SU-DHL-6 (cell line): ENCODE data around the gene EPB41L5.

Experiments
- H2AFZ ChIP-seq: fragments of 200-600 bp; sonication (generic); 2 replicates; pipeline ENCODE4 v1.6.1; 2014; ENCODE audit warnings: low read depth, mild to moderate bottlenecking, moderate library complexity, mixed read lengths, antibody characterized with exemption, low read length; ENCODE audit not compliant: severe bottlenecking
- H3F3A ChIP-seq: fragments of 200-600 bp; shearing (Covaris generic); 2 replicates; pipeline ENCODE4 v1.6.0; 2016; ENCODE audit warnings: antibody characterized with exemption, mild to moderate bottlenecking; ENCODE audit not compliant: insufficient read depth
- H3K27ac ChIP-seq: fragments of 200-600 bp; sonication (generic); 2 replicates; pipeline ENCODE4 v1.5.1; 2016; ENCODE audit warnings: low read depth, mild to moderate bottlenecking, low read length, moderate library complexity, mixed read lengths
- H3K27me3 ChIP-seq: fragments of 200-600 bp; sonication (generic), shearing (Covaris generic); 2 replicates; pipeline ENCODE4 v1.6.0; 2014; ENCODE audit warnings: mild to moderate bottlenecking, low read length
- H3K36me3 ChIP-seq: fragments of 200-600 bp; sonication (generic); 2 replicates; pipeline ENCODE4 v1.6.1; 2014; ENCODE audit warnings: mild to moderate bottlenecking, low read length, mixed read lengths
- H3K4me2 ChIP-seq: fragments of 300-600, 200-600 bp; shearing (Covaris generic), sonication (generic); 2 replicates; pipeline ENCODE4 v1.6.0; 2014; ENCODE audit warnings: low read length, low read depth, mild to moderate bottlenecking; ENCODE audit not compliant: poor library complexity, severe bottlenecking
- H3K4me3 ChIP-seq: fragments of 200-600 bp; sonication (generic); 2 replicates; pipeline ENCODE4 v1.5.1; 2014; ENCODE audit warnings: antibody characterized with exemption, low read length, mild to moderate bottlenecking, mixed read lengths; ENCODE audit not compliant: insufficient read depth, poor library complexity, severe bottlenecking
- H3K79me2 ChIP-seq: fragments of 200-600 bp; sonication (generic); 2 replicates; pipeline ENCODE4 v1.6.1; 2014; ENCODE audit warnings: mild to moderate bottlenecking, low read length, moderate library complexity; ENCODE audit not compliant: insufficient read depth
- H3K9ac ChIP-seq: fragments of 200-600 bp; sonication (generic); 2 replicates; pipeline ENCODE4 v1.7.0; 2014; ENCODE audit warnings: mild to moderate bottlenecking, low read length
- H3K9me2 ChIP-seq: fragments of 200-600 bp; sonication (generic); replicated peaks from 2 replicates; pipeline ENCODE4 v1.6.1; 2014; ENCODE audit warnings: low read length; ENCODE audit not compliant: insufficient read depth
- H3K9me3 ChIP-seq: fragments of 200-600 bp; sonication (generic); 2 replicates; pipeline ENCODE4 v1.6.1; 2014; ENCODE audit warnings: low read length, mixed read lengths; ENCODE audit not compliant: insufficient read depth
- H4K20me1 ChIP-seq: fragments of 200-600 bp; sonication (generic); 2 replicates; pipeline ENCODE4 v1.6.1; 2014; ENCODE audit warnings: low read depth, mild to moderate bottlenecking, antibody characterized with exemption, low read length, moderate library complexity, mixed read lengths
- EZH2phosphoT487 ChIP-seq: fragments of 200-600 bp; sonication (generic), shearing (Covaris generic); conservative IDR thresholded peaks from 2 replicates; pipeline ENCODE4 v1.6.1; 2018; ENCODE audit warnings: mild to moderate bottlenecking, antibody characterized with exemption, low read length, moderate library complexity, mixed read lengths
- TF ChIP-seq, protein P1 (sequence below): fragments of 200-600 bp; sonication (generic); IDR thresholded peaks from one replicate; pipeline ENCODE4 v1.5.1; 2017; ENCODE audit warnings: antibody characterized with exemption, mild to moderate bottlenecking, low read length, moderate library complexity; ENCODE audit not compliant: insufficient read depth, poor library complexity, severe bottlenecking

The EPB41L5 gene

DNA sequence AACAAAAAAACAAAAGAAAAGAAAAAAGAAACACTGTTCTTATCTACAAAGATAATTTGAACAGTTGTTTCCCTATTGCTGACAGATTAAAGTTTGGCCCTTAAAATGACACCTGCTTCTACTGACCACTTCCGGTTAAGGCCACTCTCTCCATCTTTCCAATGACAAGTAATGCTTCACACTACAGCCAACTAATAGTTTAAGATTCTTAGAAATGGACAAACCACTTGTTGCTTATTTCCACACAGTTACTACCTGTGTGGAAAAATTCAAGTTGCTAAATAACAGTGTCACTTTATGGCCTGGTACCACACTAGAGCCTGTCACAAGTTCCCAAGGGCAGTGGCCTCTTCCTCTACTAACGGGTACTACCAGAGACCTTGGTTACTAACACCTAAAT lies 207.9 kb downstream of the EPB41L5 start:
- Histone ChIP-seq H4K20me1 (no peaks in the 10 kb centered on the region), H3K36me3 (no peaks in the 10 kb centered on the region), H3K4me2 (peak overlapping the region; percentile 80), H3K27ac (no peak overlapping the region), H3K9me2 (no peaks in the 10 kb centered on the region), H3F3A (no peaks in the 10 kb centered on the region), H3K9me3 (no peaks in the 10 kb centered on the region), H2AFZ (no peak overlapping the region), H3K27me3 (no peaks in the 10 kb centered on the region), H3K9ac (no peak overlapping the region), H3K4me3 (no peak overlapping the region), H3K79me2 (no peaks in the 10 kb centered on the region)
- TF ChIP-seq, protein P1, sequence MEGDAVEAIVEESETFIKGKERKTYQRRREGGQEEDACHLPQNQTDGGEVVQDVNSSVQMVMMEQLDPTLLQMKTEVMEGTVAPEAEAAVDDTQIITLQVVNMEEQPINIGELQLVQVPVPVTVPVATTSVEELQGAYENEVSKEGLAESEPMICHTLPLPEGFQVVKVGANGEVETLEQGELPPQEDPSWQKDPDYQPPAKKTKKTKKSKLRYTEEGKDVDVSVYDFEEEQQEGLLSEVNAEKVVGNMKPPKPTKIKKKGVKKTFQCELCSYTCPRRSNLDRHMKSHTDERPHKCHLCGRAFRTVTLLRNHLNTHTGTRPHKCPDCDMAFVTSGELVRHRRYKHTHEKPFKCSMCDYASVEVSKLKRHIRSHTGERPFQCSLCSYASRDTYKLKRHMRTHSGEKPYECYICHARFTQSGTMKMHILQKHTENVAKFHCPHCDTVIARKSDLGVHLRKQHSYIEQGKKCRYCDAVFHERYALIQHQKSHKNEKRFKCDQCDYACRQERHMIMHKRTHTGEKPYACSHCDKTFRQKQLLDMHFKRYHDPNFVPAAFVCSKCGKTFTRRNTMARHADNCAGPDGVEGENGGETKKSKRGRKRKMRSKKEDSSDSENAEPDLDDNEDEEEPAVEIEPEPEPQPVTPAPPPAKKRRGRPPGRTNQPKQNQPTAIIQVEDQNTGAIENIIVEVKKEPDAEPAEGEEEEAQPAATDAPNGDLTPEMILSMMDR = no peak
- no peak for TF ChIP-seq EZH2phosphoT487

DNA sequence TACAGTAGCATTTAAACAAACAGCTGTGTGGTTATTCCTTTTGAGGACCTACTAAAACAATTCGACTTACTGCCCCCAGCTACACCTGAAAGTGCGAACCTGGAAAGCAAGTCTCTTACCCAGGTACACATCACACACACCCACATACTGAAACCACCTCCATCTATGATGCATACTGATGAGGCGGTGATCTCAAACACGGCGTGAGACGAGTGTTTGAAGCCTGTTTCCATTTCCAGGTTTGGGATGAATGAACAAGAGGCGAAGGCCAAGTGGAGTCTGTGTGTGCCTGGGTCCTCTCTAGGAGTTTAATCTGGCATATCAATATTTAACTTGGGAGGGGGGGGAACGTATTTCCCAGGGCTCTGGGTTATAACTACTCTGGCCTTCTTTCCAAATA lies 208.7 kb downstream of the EPB41L5 start:
- no peaks in the 10 kb centered on the region for H3K27me3 ChIP-seq
- TF ChIP-seq, protein P1 = no peak
- TF ChIP-seq EZH2phosphoT487 = no peak
- no peak overlapping the region for H3K27ac ChIP-seq
- H3K9ac ChIP-seq = no peak overlapping the region
- no peaks in the 10 kb centered on the region for H4K20me1 ChIP-seq
- no peak overlapping the region for H2AFZ ChIP-seq
- H3K9me3 ChIP-seq = no peaks in the 10 kb centered on the region
- H3K4me3 ChIP-seq = no peak overlapping the region
- H3K9me2 ChIP-seq = no peaks in the 10 kb centered on the region
- no peaks in the 10 kb centered on the region for H3F3A ChIP-seq
- H3K4me2 ChIP-seq = peak overlapping the region; percentile 80
- no peaks in the 10 kb centered on the region for H3K36me3 ChIP-seq
- no peaks in the 10 kb centered on the region for H3K79me2 ChIP-seq

DNA sequence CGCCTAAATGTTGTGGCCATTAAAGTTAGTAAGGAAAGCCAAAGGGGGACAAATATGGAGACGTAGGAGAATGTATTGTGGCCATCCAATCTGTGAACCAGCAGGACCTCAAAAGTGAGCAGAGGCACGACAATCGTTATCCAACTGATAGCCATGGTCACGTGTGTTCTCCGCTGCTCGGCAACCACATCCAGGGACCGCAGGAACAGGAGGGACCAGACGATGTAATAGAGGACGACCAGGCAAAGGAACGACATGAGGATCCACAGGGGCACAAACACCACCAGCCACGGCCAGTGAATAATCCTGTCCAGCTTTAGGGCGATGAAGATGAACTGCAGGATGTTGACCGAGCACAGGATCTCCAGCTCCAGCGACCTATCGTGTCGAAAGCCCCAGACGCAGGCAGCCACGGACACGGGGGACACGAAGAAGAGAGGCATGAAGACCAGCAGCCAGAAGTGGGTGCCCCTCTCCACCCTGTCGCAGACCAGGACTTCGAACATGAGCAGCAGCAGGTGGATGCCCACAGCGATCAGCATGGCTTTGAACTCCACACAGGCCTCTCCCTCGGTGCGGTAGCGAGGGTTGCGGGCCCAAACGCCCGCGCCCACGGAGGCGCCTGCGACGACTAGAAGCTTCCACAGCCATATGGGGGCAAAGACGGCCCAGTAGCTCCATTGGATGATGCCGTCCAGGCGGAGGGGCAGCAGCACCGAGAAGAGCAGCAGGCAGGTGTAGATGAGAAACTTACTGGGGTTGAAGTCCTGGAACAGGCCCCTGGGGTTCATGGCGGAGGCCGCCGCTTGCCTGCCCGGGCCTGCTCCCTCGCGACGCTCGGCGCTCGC lies 209.5 kb downstream of the EPB41L5 start:
- no peak overlapping the region for H3K27ac ChIP-seq
- H3K27me3 ChIP-seq = no peaks in the 10 kb centered on the region
- H3K36me3 ChIP-seq = no peaks in the 10 kb centered on the region
- no peaks in the 10 kb centered on the region for H3K79me2 ChIP-seq
- no peaks in the 10 kb centered on the region for H3K9me2 ChIP-seq
- no peaks in the 10 kb centered on the region for H3F3A ChIP-seq
- peak overlapping the region; percentile 68 for H3K9ac ChIP-seq
- no peaks in the 10 kb centered on the region for H3K9me3 ChIP-seq
- H3K4me2 ChIP-seq = peak overlapping the region; percentile 80
- no peak for TF ChIP-seq EZH2phosphoT487
- TF ChIP-seq, protein P1 = no peak
- peak overlapping the region; percentile 70 for H3K4me3 ChIP-seq
- H2AFZ ChIP-seq = peak overlapping the region; percentile 95
- H4K20me1 ChIP-seq = no peaks in the 10 kb centered on the region
